Neutrophil (primary cell): ENCODE results near the gene LRCH1.

Source experiments
- H3K27ac ChIP-seq: fragments of 200-600 bp; sonication (generic); 2 replicates; pipeline ENCODE4 v1.5.1; 2016; ENCODE audit warnings: mild to moderate bottlenecking, moderate library complexity
- H3K27me3 ChIP-seq: fragments of 200-600 bp; sonication (generic); 2 replicates; pipeline ENCODE4 v1.6.0; 2016; ENCODE audit warnings: mild to moderate bottlenecking
- H3K36me3 ChIP-seq: fragments of 200-600 bp; sonication (generic); 2 replicates; pipeline ENCODE4 v1.5.1; 2017
- H3K4me1 ChIP-seq, 2 experiments: fragments of 200-600 bp in 1 of 2; sonication (generic) in 1 of 2; 1 replicate in 1 of 2; 2 replicates in 1 of 2; pipeline versions ENCODE4 v1.5.1 to v1.6.1; 2013 to 2016; ENCODE audit warnings: low read depth in 1 of 2, low read length in 1 of 2, mild to moderate bottlenecking in 1 of 2, moderate library complexity in 1 of 2; ENCODE audit not compliant: control insufficient read depth in 1 of 2, insufficient read depth in 1 of 2
- H3K4me3 ChIP-seq, 2 experiments: fragments of 200-600 bp in 1 of 2; sonication (generic) in 1 of 2; 1 replicate in 1 of 2; 2 replicates in 1 of 2; pipeline ENCODE4 v1.5.1; 2013 to 2016; ENCODE audit warnings: low read depth in 1 of 2, low read length in 1 of 2, mild to moderate bottlenecking in 1 of 2, moderate library complexity in 1 of 2
- H3K9me3 ChIP-seq: fragments of 200-600 bp; sonication (generic); 2 replicates; pipeline ENCODE4 v1.5.1; 2016
- CTCF ChIP-seq: fragments of 200-600 bp; sonication (generic); IDR thresholded peaks from 2 replicates; pipeline ENCODE4 v1.5.1; 2016; ENCODE audit warnings: antibody characterized with exemption

LRCH1 gene

GRCh38 chr13:46628622-46629365 is 75.8 kb downstream of the LRCH1 start:
- Histone ChIP-seq H3K27me3 (no peaks in the 10 kb centered on the region), H3K36me3 (no peaks in the 10 kb centered on the region)

GRCh38 chr13:46629811-46630413 is 76.9 kb downstream of the LRCH1 start:
- Histone ChIP-seq H3K27ac (no peak overlapping the region), H3K4me1 (peaks cover 0 to 9% of the 10 kb centered on the region in 2 experiments), H3K4me3 (no peak overlapping the region), H3K27me3 (no peaks in the 10 kb centered on the region), H3K36me3 (no peaks in the 10 kb centered on the region), H3K9me3 (no peaks in the 10 kb centered on the region)
- TF ChIP-seq CTCF, result no peak

More at GRCh38 chr13:46628622-46629365, 75.8 kb downstream of the LRCH1 start:
- no peak overlapping the region for H3K27ac ChIP-seq
- H3K4me3 ChIP-seq, result no peak overlapping the region
- H3K9me3 ChIP-seq, result no peaks in the 10 kb centered on the region
- no peak for TF ChIP-seq CTCF
- peaks cover 0 to 9% of the 10 kb centered on the region in 2 experiments for H3K4me1 ChIP-seq

GRCh38 chr13:46630431-46631178 is 77.6 kb downstream of the LRCH1 start:
- no peak overlapping the region for H3K27ac ChIP-seq

GRCh38 chr13:46631179-46631542 is 78.2 kb downstream of the LRCH1 start:
- no peaks in the 10 kb centered on the region for H3K9me3 ChIP-seq

More at GRCh38 chr13:46630431-46631178, 77.6 kb downstream of the LRCH1 start:
- no peak overlapping the region for H3K4me3 ChIP-seq
- H3K36me3 ChIP-seq, result no peaks in the 10 kb centered on the region
- no peaks in the 10 kb centered on the region for H3K9me3 ChIP-seq
- no peaks in the 10 kb centered on the region for H3K27me3 ChIP-seq
- TF ChIP-seq CTCF, result no peak
- H3K4me1 ChIP-seq, result peaks cover 0 to 8% of the 10 kb centered on the region in 2 experiments

More at GRCh38 chr13:46631179-46631542, 78.2 kb downstream of the LRCH1 start:
- no peak overlapping the region for H3K4me3 ChIP-seq
- no peak overlapping the region for H3K27ac ChIP-seq
- no peaks in the 10 kb centered on the region for H3K36me3 ChIP-seq
- H3K27me3 ChIP-seq, result no peaks in the 10 kb centered on the region
- peaks cover 0 to 4% of the 10 kb centered on the region in 2 experiments for H3K4me1 ChIP-seq
- no peak for TF ChIP-seq CTCF
